ENCODE results near the gene SH2D3A. TPM values are rescaled to one million over a fixed set of nuclear protein-coding genes. Genes with fewer than 3 reads are reported as not detected.

SH2D3A gene
- total RNA-seq, 2 donors from 2014 or later, result 10.7 to 16.4 TPM

- peaks cover 47% of the 10 kb centered on the region for H3K36me3 ChIP-seq (ENCODE audit: control insufficient read depth, insufficient read depth, low read length)
- Mint-ChIP-seq H3K36me3 (ENCODE audit: low read depth) (peaks cover 37% of the 10 kb centered on the region), H3K4me3 (peak overlapping the region; percentile 90), H3K9me3 (no peaks in the 10 kb centered on the region), H3K27ac (peak overlapping the region; percentile 93), H3K4me1 (peaks cover 44% of the 10 kb centered on the region), H3K27me3 (ENCODE audit: insufficient read depth) (no peaks in the 10 kb centered on the region)
- no peak for TF ChIP-seq CTCF (conservative IDR thresholded peaks at IDR 0.05)
- H3K4me3 ChIP-seq (ENCODE audit: low read length), result peak overlapping the region; percentile 94
- H3K9ac ChIP-seq (ENCODE audit: extremely low read depth, low read length, poor library complexity, severe bottlenecking), result peak overlapping the region; percentile 85
- no peaks in the 10 kb centered on the region for H3K9me3 ChIP-seq (ENCODE audit: control insufficient read depth, low read length)
- no peak overlapping the region for H3K27ac ChIP-seq (ENCODE audit: low read depth, low read length)
- DNase-seq, result peak; percentile 87
- H3K27me3 ChIP-seq (ENCODE audit: control insufficient read depth, insufficient read depth, low read length, poor library complexity, severe bottlenecking), result no peaks in the 10 kb centered on the region
- H3K4me1 ChIP-seq (ENCODE audit: control insufficient read depth, insufficient read depth, low read length), result peaks cover 3% of the 10 kb centered on the region
- 2 to 5% methylated on average over 15 to 46 of the region's 46 CpGs for WGBS, 2 experiments (ENCODE audit: insufficient coverage in 1 of 2, insufficient read length in 1 of 2)
Measured at GRCh38 chr19:6740589-6741343, 26.5 kb downstream of the SH2D3A start.

GRCh38 chr19:6739883-6740588 is 27.2 kb downstream of the SH2D3A start:
- no peak for TF ChIP-seq CTCF (conservative IDR thresholded peaks at IDR 0.05)
- H3K27ac Mint-ChIP-seq, result peak overlapping the region; percentile 86
- Histone ChIP-seq H3K27me3 (ENCODE audit: control insufficient read depth, insufficient read depth, low read length, poor library complexity, severe bottlenecking) (no peaks in the 10 kb centered on the region), H3K36me3 (ENCODE audit: control insufficient read depth, insufficient read depth, low read length) (peaks cover 40% of the 10 kb centered on the region), H3K9me3 (ENCODE audit: control insufficient read depth, low read length) (no peaks in the 10 kb centered on the region), H3K4me3 (ENCODE audit: low read length) (peak overlapping the region; percentile 94), H3K9ac (ENCODE audit: extremely low read depth, low read length, poor library complexity, severe bottlenecking) (peak overlapping the region; percentile 85), H3K4me1 (ENCODE audit: control insufficient read depth, insufficient read depth, low read length) (peaks cover 3% of the 10 kb centered on the region), H3K27ac (ENCODE audit: low read depth, low read length) (no peak overlapping the region)
- peak; percentile 80 for DNase-seq
- H3K36me3 Mint-ChIP-seq (ENCODE audit: low read depth), result peaks cover 30% of the 10 kb centered on the region
- WGBS, 2 experiments (ENCODE audit: insufficient coverage in 1 of 2, insufficient read length in 1 of 2), result 1% methylated on average over 32 of the region's 34 CpGs; no CpG with 5 or more reads in 1 of the 2 experiments
- no peaks in the 10 kb centered on the region for H3K27me3 Mint-ChIP-seq (ENCODE audit: insufficient read depth)
- H3K4me3 Mint-ChIP-seq, result peak overlapping the region; percentile 90
- no peaks in the 10 kb centered on the region for H3K9me3 Mint-ChIP-seq
- peaks cover 52% of the 10 kb centered on the region for H3K4me1 Mint-ChIP-seq

- peaks cover 34% of the 10 kb centered on the region for H3K36me3 ChIP-seq (ENCODE audit: control insufficient read depth, insufficient read depth, low read length)
- peak; percentile 94 for DNase-seq
- H3K9ac ChIP-seq (ENCODE audit: extremely low read depth, low read length, poor library complexity, severe bottlenecking), result peak within 1 kb of the TSS; percentile 97
- WGBS, 2 experiments (ENCODE audit: insufficient coverage in 1 of 2, insufficient read length in 1 of 2), result 0 to 8% methylated on average over 2 to 37 of the region's 47 CpGs
- H3K27ac Mint-ChIP-seq, result peak within 1 kb of the TSS; percentile 98
- H3K4me1 ChIP-seq (ENCODE audit: control insufficient read depth, insufficient read depth, low read length), result peaks cover 3% of the 10 kb centered on the region
- H3K27ac ChIP-seq (ENCODE audit: low read depth, low read length), result peak within 1 kb of the TSS; percentile 68
- H3K4me3 Mint-ChIP-seq, result peak within 1 kb of the TSS; percentile 90
- TF ChIP-seq CTCF (conservative IDR thresholded peaks at IDR 0.05), result no peak
- peaks cover 27% of the 10 kb centered on the region for H3K36me3 Mint-ChIP-seq (ENCODE audit: low read depth)
- H3K9me3 Mint-ChIP-seq, result no peaks in the 10 kb centered on the region
- H3K27me3 Mint-ChIP-seq (ENCODE audit: insufficient read depth), result no peaks in the 10 kb centered on the region
- H3K27me3 ChIP-seq (ENCODE audit: control insufficient read depth, insufficient read depth, low read length, poor library complexity, severe bottlenecking), result no peaks in the 10 kb centered on the region
- H3K9me3 ChIP-seq (ENCODE audit: control insufficient read depth, low read length), result no peaks in the 10 kb centered on the region
- H3K4me3 ChIP-seq (ENCODE audit: low read length), result peak within 1 kb of the TSS; percentile 94
- peaks cover 52% of the 10 kb centered on the region for H3K4me1 Mint-ChIP-seq
Measured at GRCh38 chr19:6739390-6739882, 27.8 kb downstream of the SH2D3A start, which contains the start of gene TRIP10. Gene TRIP10, plus strand, starts transcription at chr19:6739680. Its CDS starts 82 bp downstream, at chr19:6739762.
